ENCODE results near the gene MRPL28. TPM values are rescaled to one million over a fixed set of nuclear protein-coding genes. Genes with fewer than 3 reads are reported as not detected.

MRPL28 gene
- polyA plus RNA-seq, 3 donors, result 68.6 to 88.5 (median 88.1) TPM

- no peak overlapping the region for H3K27ac ChIP-seq (ENCODE audit: low read depth in 1 of 2, low read length in 2 of 2)
- H3K4me1 ChIP-seq (ENCODE audit: control insufficient read depth in 1 of 2, insufficient read depth in 2 of 2, low read length in 2 of 2), result peaks cover 23 to 27% of the 10 kb centered on the region in 2 donors
- H4K20me1 ChIP-seq (ENCODE audit: insufficient read depth, low read length), result no peaks in the 10 kb centered on the region
- intact Hi-C loops (cut with micrococcal nuclease), result no loop called here
- no peaks in the 10 kb centered on the region for H3K27me3 ChIP-seq (ENCODE audit: control insufficient read depth in 2 of 2, insufficient read depth in 2 of 2, low read length in 2 of 2)
- Mint-ChIP-seq H3K36me3 (peaks cover 22 to 33% of the 10 kb centered on the region in 2 donors), H3K27me3 (ENCODE audit: low read depth in 3 of 3) (peaks cover 8 to 22% (median 13%) of the 10 kb centered on the region in 3 donors), H3K4me1 (peaks cover 23% of the 10 kb centered on the region), H3K4me3 (no peak overlapping the region), H3K27ac (no peak overlapping the region), H3K9me3 (no peaks in the 10 kb centered on the region)
- H3K9me3 ChIP-seq (replicated peaks in 1 of 2; ENCODE audit: control insufficient read depth in 1 of 2, insufficient read depth in 1 of 2, low read length in 2 of 2), result no peaks in the 10 kb centered on the region
- 90% methylated on average over 4 of the region's 10 CpGs for WGBS (ENCODE audit: insufficient coverage)
- no peak overlapping the region for H3K4me3 ChIP-seq (replicated peaks in 1 of 3; ENCODE audit: low read depth in 2 of 3, low read length in 3 of 3)
- H3K79me2 ChIP-seq (ENCODE audit: insufficient read depth, low read length), result peaks cover 3% of the 10 kb centered on the region
- H3K9ac ChIP-seq (ENCODE audit: insufficient read depth, low read length, poor library complexity, severe bottlenecking), result no peak overlapping the region
- no peak for TF ChIP-seq CTCF (IDR thresholded peaks at IDR 0.05)
- no peak for DNase-seq
- peaks cover 20 to 32% of the 10 kb centered on the region in 2 donors for H3K36me3 ChIP-seq (replicated peaks in 1 of 2; ENCODE audit: control insufficient read depth in 1 of 2, insufficient read depth in 2 of 2, low read length in 2 of 2)
- H2AFZ ChIP-seq (ENCODE audit: insufficient read depth, low read depth, low read length, poor library complexity, severe bottlenecking), result no peak overlapping the region
- H3K4me2 ChIP-seq (replicated peaks; ENCODE audit: extremely low read depth, low read length, poor library complexity, severe bottlenecking), result no peak overlapping the region
These were observed 3.9 kb downstream of the MRPL28 start for GRCh38 chr16:366476-366875.

- peaks cover 22 to 33% of the 10 kb centered on the region in 2 donors for H3K36me3 Mint-ChIP-seq
- H2AFZ ChIP-seq (ENCODE audit: insufficient read depth, low read depth, low read length, poor library complexity, severe bottlenecking), result no peak overlapping the region
- H3K4me1 Mint-ChIP-seq, result peaks cover 15% of the 10 kb centered on the region
- H3K27ac ChIP-seq (ENCODE audit: low read depth in 1 of 2, low read length in 2 of 2), result no peak overlapping the region
- no peak for TF ChIP-seq CTCF (IDR thresholded peaks at IDR 0.05)
- H3K9ac ChIP-seq (ENCODE audit: insufficient read depth, low read length, poor library complexity, severe bottlenecking), result no peak overlapping the region
- peaks cover 1% of the 10 kb centered on the region for H3K79me2 ChIP-seq (ENCODE audit: insufficient read depth, low read length)
- no peaks in the 10 kb centered on the region for H3K27me3 ChIP-seq (ENCODE audit: control insufficient read depth in 2 of 2, insufficient read depth in 2 of 2, low read length in 2 of 2)
- no peaks in the 10 kb centered on the region for H4K20me1 ChIP-seq (ENCODE audit: insufficient read depth, low read length)
- H3K4me3 ChIP-seq (replicated peaks in 1 of 3; ENCODE audit: low read depth in 2 of 3, low read length in 3 of 3), result no peak overlapping the region
- DNase-seq, result no peak
- H3K9me3 ChIP-seq (replicated peaks in 1 of 2; ENCODE audit: control insufficient read depth in 1 of 2, insufficient read depth in 1 of 2, low read length in 2 of 2), result no peaks in the 10 kb centered on the region
- H3K36me3 ChIP-seq (replicated peaks in 1 of 2; ENCODE audit: control insufficient read depth in 1 of 2, insufficient read depth in 2 of 2, low read length in 2 of 2), result peaks cover 20 to 31% of the 10 kb centered on the region in 2 donors
- H3K27ac Mint-ChIP-seq, result no peak overlapping the region
- WGBS (ENCODE audit: insufficient coverage), result 71% methylated on average over 16 of the region's 19 CpGs
- peaks cover 13 to 14% of the 10 kb centered on the region in 2 donors for H3K4me1 ChIP-seq (ENCODE audit: control insufficient read depth in 1 of 2, insufficient read depth in 2 of 2, low read length in 2 of 2)
- intact Hi-C loops (cut with micrococcal nuclease), result loop anchor here (5.0 kb wide), 1 partner anchor 258 kb away; no protein-coding TSS in a partner anchor
- no peak overlapping the region for H3K4me2 ChIP-seq (replicated peaks; ENCODE audit: extremely low read depth, low read length, poor library complexity, severe bottlenecking)
- no peaks in the 10 kb centered on the region for H3K9me3 Mint-ChIP-seq
- peaks cover 8 to 25% (median 11%) of the 10 kb centered on the region in 3 donors for H3K27me3 Mint-ChIP-seq (ENCODE audit: low read depth in 3 of 3)
- no peak overlapping the region for H3K4me3 Mint-ChIP-seq
These were observed 5.5 kb downstream of the MRPL28 start for GRCh38 chr16:364595-365491.

Measured in CD14-positive monocyte (primary cell).